H9 (cell line): Measurements from ENCODE around the gene PIP5K1A. TPM values are rescaled to one million over a fixed set of nuclear protein-coding genes. Genes with fewer than 3 reads are reported as not detected.

Source experiments
- DNase-seq: peaks from one replicate; pipeline ENCODE4 v3.0.0-alpha.2; 2017
- H2AFZ ChIP-seq: one replicate; pipeline ENCODE4 v1.6.1; 2013; ENCODE audit warnings: mild to moderate bottlenecking, low read length, control low read depth, moderate library complexity
- H2AK5ac ChIP-seq: 2 replicates; pipeline ENCODE4 v1.6.1; 2013; ENCODE audit warnings: low read length, control low read depth, mixed read lengths; ENCODE audit not compliant: insufficient read length
- H2BK120ac ChIP-seq: one replicate; pipeline ENCODE4 v1.6.1; 2013; ENCODE audit warnings: low read depth, mild to moderate bottlenecking, low read length, control low read depth, inconsistent platforms; ENCODE audit not compliant: poor library complexity, severe bottlenecking
- H2BK12ac ChIP-seq: 2 replicates; pipeline ENCODE4 v1.6.1; 2013; ENCODE audit warnings: low read length, control low read depth, mixed read lengths, low read depth; ENCODE audit not compliant: insufficient read length
- H2BK15ac ChIP-seq: 2 replicates; pipeline ENCODE4 v1.6.1; 2013; ENCODE audit warnings: low read depth, low read length, control low read depth
- H2BK20ac ChIP-seq: one replicate; pipeline ENCODE4 v1.6.1; 2013; ENCODE audit warnings: low read depth, mild to moderate bottlenecking, low read length, control low read depth, inconsistent platforms; ENCODE audit not compliant: poor library complexity, severe bottlenecking
- H2BK5ac ChIP-seq: 2 replicates; pipeline ENCODE4 v1.6.1; 2013; ENCODE audit warnings: low read length, control low read depth, mixed read lengths; ENCODE audit not compliant: insufficient read length
- H3K14ac ChIP-seq: 2 replicates; pipeline ENCODE4 v1.6.1; 2013; ENCODE audit warnings: low read length, control low read depth; ENCODE audit not compliant: insufficient read depth
- H3K18ac ChIP-seq: 2 replicates; pipeline ENCODE4 v1.6.1; 2013; ENCODE audit warnings: low read depth, mild to moderate bottlenecking, mixed read lengths, low read length, control low read depth; ENCODE audit not compliant: insufficient read length
- H3K23ac ChIP-seq: 2 replicates; pipeline ENCODE4 v1.6.1; 2013; ENCODE audit warnings: low read length, control low read depth, mixed read lengths, low read depth; ENCODE audit not compliant: insufficient read length
- H3K23me2 ChIP-seq: 2 replicates; pipeline ENCODE4 v1.6.1; 2013; ENCODE audit warnings: low read depth, mild to moderate bottlenecking, mixed read lengths, low read length, control low read depth; ENCODE audit not compliant: insufficient read length, poor library complexity, severe bottlenecking
- H3K27ac ChIP-seq: 2 replicates; pipeline ENCODE4 v1.5.1; 2013; ENCODE audit warnings: low read length, control low read depth, mixed read lengths, low read depth; ENCODE audit not compliant: insufficient read length
- H3K27me3 ChIP-seq: 2 replicates; pipeline ENCODE4 v1.6.1; 2013; ENCODE audit warnings: low read length, control low read depth, inconsistent platforms; ENCODE audit not compliant: insufficient read depth
- H3K4ac ChIP-seq: 2 replicates; pipeline ENCODE4 v1.6.1; 2013; ENCODE audit warnings: low read depth, mild to moderate bottlenecking, control low read depth, inconsistent platforms, low read length, moderate library complexity
- H3K4me1 ChIP-seq: 2 replicates; pipeline ENCODE4 v1.6.1; 2013; ENCODE audit warnings: low read length, control low read depth, inconsistent platforms; ENCODE audit not compliant: insufficient read depth
- H3K4me2 ChIP-seq: 2 replicates; pipeline ENCODE4 v1.6.1; 2013; ENCODE audit warnings: low read length, control low read depth, mixed read lengths; ENCODE audit not compliant: insufficient read length, insufficient read depth
- H3K56ac ChIP-seq: 2 replicates; pipeline ENCODE4 v1.6.1; 2013; ENCODE audit warnings: low read depth, mild to moderate bottlenecking, mixed read lengths, low read length, control low read depth; ENCODE audit not compliant: insufficient read length
- H3K79me1 ChIP-seq: 2 replicates; pipeline ENCODE4 v1.6.1; 2013; ENCODE audit warnings: low read depth, mild to moderate bottlenecking, moderate library complexity, low read length, control low read depth, inconsistent platforms; ENCODE audit not compliant: insufficient read depth, poor library complexity, severe bottlenecking
- H3K79me2 ChIP-seq: 2 replicates; pipeline ENCODE4 v1.6.1; 2013; ENCODE audit warnings: low read length, control low read depth, inconsistent platforms; ENCODE audit not compliant: insufficient read depth
- H3K9ac ChIP-seq: 2 replicates; pipeline ENCODE4 v1.6.1; 2013; ENCODE audit warnings: low read length, control low read depth, mixed read lengths; ENCODE audit not compliant: insufficient read length; ENCODE audit errors: extremely low read depth
- H3K9me3 ChIP-seq: one replicate; pipeline ENCODE4 v1.6.1; 2013; ENCODE audit warnings: low read depth, low read length, inconsistent platforms; ENCODE audit not compliant: control insufficient read depth
- H3T11ph ChIP-seq: one replicate; pipeline ENCODE4 v1.6.1; 2013; ENCODE audit warnings: mild to moderate bottlenecking, low read length, control low read depth, inconsistent platforms
- H4K20me1 ChIP-seq: one replicate; pipeline ENCODE4 v1.6.1; 2013; ENCODE audit not compliant: control insufficient read depth, insufficient read length, insufficient read depth
- H4K5ac ChIP-seq: 2 replicates; pipeline ENCODE4 v1.6.1; 2013; ENCODE audit warnings: low read depth, mild to moderate bottlenecking, mixed read lengths, low read length, control low read depth; ENCODE audit not compliant: insufficient read length
- H4K8ac ChIP-seq: replicated peaks from 2 replicates; pipeline ENCODE4 v1.6.1; 2013; ENCODE audit warnings: low read length, control low read depth, mixed read lengths, low read depth; ENCODE audit not compliant: insufficient read length
- H4K91ac ChIP-seq: 2 replicates; pipeline ENCODE4 v1.6.1; 2013; ENCODE audit warnings: low read depth, mild to moderate bottlenecking, moderate library complexity, mixed read lengths, low read length, control low read depth; ENCODE audit not compliant: insufficient read length
- H3K27ac Mint-ChIP-seq, 3 experiments: 2 replicates in 2 of 3; 3 replicates in 1 of 3; pipeline ENCODE4 v1.8.0; 2020 to 2021; ENCODE audit warnings: mixed read lengths in 3 of 3, mild to moderate bottlenecking in 1 of 3, moderate library complexity in 1 of 3
- H3K27me3 Mint-ChIP-seq: 2 replicates; pipeline ENCODE4 v1.8.0; 2021; ENCODE audit warnings: low read depth, mild to moderate bottlenecking, moderate library complexity, mixed read lengths
- H3K36me3 Mint-ChIP-seq, 3 experiments: 2 replicates in 2 of 3; 3 replicates in 1 of 3; pipeline ENCODE4 v1.8.0; 2020 to 2021; ENCODE audit warnings: low read depth in 3 of 3, mixed read lengths in 3 of 3; ENCODE audit not compliant: insufficient read depth in 1 of 3
- H3K4me1 Mint-ChIP-seq, 2 experiments: 2 replicates each; pipeline ENCODE4 v1.8.0; 2020; ENCODE audit warnings: mixed read lengths in 2 of 2
- H3K4me3 Mint-ChIP-seq, 2 experiments: 2 replicates in 1 of 2; 3 replicates in 1 of 2; pipeline ENCODE4 v1.8.0; 2020 to 2021; ENCODE audit warnings: mild to moderate bottlenecking in 2 of 2, mixed read lengths in 2 of 2, moderate library complexity in 1 of 2
- H3K9me3 Mint-ChIP-seq, 2 experiments: 2 replicates in 1 of 2; 3 replicates in 1 of 2; pipeline ENCODE4 v1.8.0; 2020; ENCODE audit warnings: mild to moderate bottlenecking in 2 of 2, mixed read lengths in 2 of 2, moderate library complexity in 1 of 2
- CTCF ChIP-seq: fragments of 200-600 bp; sonication (generic); conservative IDR thresholded peaks from 3 replicates; pipeline ENCODE4 v1.8.0; 2021; ENCODE audit warnings: antibody characterized with exemption, mild to moderate bottlenecking
- WGBS: extraction: QIAGEN DNeasy Blood & Tissue Kit; methylation state at CpG from one replicate; pipeline ENCODE4 v1.1.7; 2013; ENCODE audit warnings: missing lambda C conversion rate, low lambda C conversion rate, mixed read lengths; ENCODE audit not compliant: insufficient read length; ENCODE audit errors: extremely low coverage; 5-methylcytosine and 5-hydroxymethylcytosine counted together
- total RNA-seq: library from RNA; stranded (reverse); gene quantifications from 2 replicates; pipeline ENCODE4 v1.2.1, GENCODE V29; 2021

The PIP5K1A gene
- total RNA-seq, 1 experiment from 2014 or later = 94.6 TPM

GRCh38 chr1:151193304-151193703, 5.0 kb upstream of the PIP5K1A start:
- Histone ChIP-seq H2AK5ac (no peak overlapping the region), H2BK5ac (no peak overlapping the region), H4K20me1 (no peaks in the 10 kb centered on the region), H3K27me3 (no peaks in the 10 kb centered on the region), H3K9me3 (no peaks in the 10 kb centered on the region), H2BK20ac (no peak overlapping the region), H2AFZ (no peak overlapping the region), H3K9ac (no peak overlapping the region), H3K56ac (no peak overlapping the region), H3K4me2 (no peak overlapping the region), H4K8ac (no peak overlapping the region), H2BK120ac (no peak overlapping the region), H2BK15ac (no peak overlapping the region), H3T11ph (no peak overlapping the region), H3K27ac (no peak overlapping the region), H3K23me2 (peaks cover 4% of the 10 kb centered on the region), H4K91ac (no peak overlapping the region), H2BK12ac (no peak overlapping the region), H3K4ac (no peak overlapping the region), H4K5ac (no peak overlapping the region), H3K4me1 (no peaks in the 10 kb centered on the region), H3K23ac (no peak overlapping the region), H3K79me2 (peaks cover 10% of the 10 kb centered on the region; the same call in 1 of the 2 replicates), H3K18ac (no peak overlapping the region), H3K79me1 (no peaks in the 10 kb centered on the region), H3K14ac (no peak overlapping the region)
- peaks cover 13 to 20% of the 10 kb centered on the region in 2 experiments for H3K4me1 Mint-ChIP-seq
- no peak for TF ChIP-seq CTCF
- H3K9me3 Mint-ChIP-seq = no peaks in the 10 kb centered on the region; a peak in 1 of 5 replicates
- peaks cover 4% of the 10 kb centered on the region; the same call in 1 of the 2 replicates for H3K27me3 Mint-ChIP-seq
- WGBS = no CpG with 5 or more reads among the region's 6 CpGs
- H3K27ac Mint-ChIP-seq = no peak overlapping the region
- no peak overlapping the region for H3K4me3 Mint-ChIP-seq
- H3K36me3 Mint-ChIP-seq = peaks cover 0 to 4% (median 0%) of the 10 kb centered on the region in 3 experiments; a peak in 1 of 7 replicates
- no peak for DNase-seq
